PFSK-1 (cell line): ENCODE measurements around the gene THSD4.

Experiments
- FOXP2 ChIP-seq: optimal IDR thresholded peaks from 2 replicates; pipeline ENCODE3; 2011; ENCODE audit warnings: borderline replicate concordance, control low read depth, inconsistent platforms; ENCODE audit not compliant: insufficient read depth; ENCODE audit errors: extremely low read length, extremely low read depth
- POLR2AphosphoS5 ChIP-seq: IDR thresholded peaks from 2 replicates; pipeline ENCODE4 v1.6.1; 2012; ENCODE audit warnings: low read depth, mild to moderate bottlenecking, control low read depth, low read length, moderate library complexity
- REST ChIP-seq, 2 experiments: IDR thresholded peaks; 2 replicates each; pipeline versions ENCODE4 v1.6.1 to v1.8.0; 2011 to 2012; ENCODE audit warnings: low read depth in 2 of 2, low read length in 2 of 2, control low read depth in 1 of 2, inconsistent platforms in 1 of 2, mild to moderate bottlenecking in 1 of 2, moderate library complexity in 1 of 2; ENCODE audit not compliant: insufficient read depth in 1 of 2
- SIN3A ChIP-seq: IDR thresholded peaks from 2 replicates; pipeline ENCODE4 v1.6.1; 2012; ENCODE audit warnings: mild to moderate bottlenecking, low read length, moderate library complexity, borderline replicate concordance; ENCODE audit not compliant: insufficient read depth
- TAF1 ChIP-seq: IDR thresholded peaks from 2 replicates; pipeline ENCODE4 v1.6.1; 2012; ENCODE audit warnings: low read length, control low read depth, borderline replicate concordance; ENCODE audit not compliant: insufficient read depth

Gene THSD4

DNA sequence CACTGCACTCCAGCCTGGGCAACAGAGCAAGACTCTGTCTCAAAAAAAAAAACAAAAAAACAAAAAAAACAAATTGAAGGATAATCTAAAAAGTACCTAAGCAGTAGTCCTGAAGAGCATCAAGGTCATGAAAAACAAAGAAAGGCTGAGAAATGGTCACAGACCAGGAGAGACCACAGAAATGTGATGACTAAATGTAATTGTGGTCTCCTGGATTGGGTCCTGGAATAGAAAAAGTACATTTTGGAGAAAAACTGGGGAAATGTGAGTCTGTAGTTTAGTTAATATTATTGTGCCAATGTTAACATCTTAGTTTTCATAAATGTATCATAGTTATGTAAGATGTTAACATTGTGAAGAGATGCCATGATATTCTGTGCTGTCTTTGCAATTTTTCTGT, 427.6 kb downstream of the THSD4 start:
- TF ChIP-seq SIN3A, result no peak
- no peak for TF ChIP-seq TAF1
- TF ChIP-seq REST (IDR thresholded peaks at IDR 0.05; ENCODE audit: insufficient read depth in 1 of 2, low read depth in 2 of 2, low read length in 2 of 2), result no peak
- TF ChIP-seq FOXP2, result no peak
- TF ChIP-seq POLR2AphosphoS5, result no peak

GRCh38 chr15:71543413-71543812, 428.1 kb downstream of the THSD4 start:
- TF ChIP-seq POLR2AphosphoS5 (no peak), FOXP2 (no peak), SIN3A (no peak), REST (IDR thresholded peaks at IDR 0.05; ENCODE audit: insufficient read depth in 1 of 2, low read depth in 2 of 2, low read length in 2 of 2) (no peak), TAF1 (no peak)

GRCh38 chr15:71545223-71545760, 430.0 kb downstream of the THSD4 start:
- TF ChIP-seq POLR2AphosphoS5 (no peak), FOXP2 (no peak), REST (IDR thresholded peaks at IDR 0.05; ENCODE audit: insufficient read depth in 1 of 2, low read depth in 2 of 2, low read length in 2 of 2) (no peak), TAF1 (no peak), SIN3A (no peak)

DNA sequence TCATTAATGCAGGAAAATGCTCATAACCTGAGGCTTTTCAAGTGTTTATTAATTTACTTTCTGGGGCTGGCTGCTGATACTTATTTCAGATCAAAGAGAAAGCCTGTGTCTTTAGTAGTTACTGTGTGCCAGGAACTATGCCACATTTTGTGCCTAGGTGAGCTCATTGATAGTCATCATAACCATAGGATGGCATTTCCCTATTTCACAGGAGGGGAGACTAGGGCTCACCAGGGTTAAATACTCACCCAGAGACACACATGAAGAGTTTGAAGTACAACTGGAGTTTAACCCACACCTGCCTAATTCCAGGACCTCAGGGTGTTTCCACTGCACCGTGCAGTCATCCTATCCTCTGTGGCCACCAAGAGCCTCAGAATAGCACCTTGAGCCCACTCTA, 430.7 kb downstream of the THSD4 start:
- TF ChIP-seq FOXP2, result no peak
- no peak for TF ChIP-seq TAF1
- TF ChIP-seq SIN3A, result no peak
- TF ChIP-seq REST (IDR thresholded peaks at IDR 0.05; ENCODE audit: insufficient read depth in 1 of 2, low read depth in 2 of 2, low read length in 2 of 2), result no peak
- TF ChIP-seq POLR2AphosphoS5, result no peak

DNA sequence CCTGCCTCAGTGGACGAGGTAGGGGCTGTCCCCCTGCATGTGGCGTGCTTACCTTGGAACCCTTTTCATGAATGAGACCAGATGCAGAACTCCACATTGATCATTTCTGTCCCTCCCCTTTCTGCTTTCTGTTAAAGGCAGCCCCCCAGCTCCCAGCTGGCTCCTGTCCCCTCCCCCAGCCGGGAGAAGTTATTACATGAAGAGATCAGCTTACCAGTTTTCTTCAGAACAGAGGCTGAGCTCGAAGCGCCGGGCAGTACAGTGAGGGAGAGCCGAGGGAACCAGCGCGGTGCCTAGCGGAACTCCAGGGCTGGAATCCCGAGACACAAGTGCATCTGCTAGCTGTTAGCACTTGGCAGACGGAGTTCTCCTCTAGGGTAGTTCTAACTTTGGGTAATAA, 431.7 kb downstream of the THSD4 start:
- TF ChIP-seq SIN3A (no peak), POLR2AphosphoS5 (no peak)
